Spleen (tissue), 13 donors: ENCODE results near the gene STING1. TPM values are rescaled to one million over a fixed set of nuclear protein-coding genes. Genes with fewer than 3 reads are reported as not detected.
"Not testable (repeated sequence)": the region's sequence is repeated elsewhere in the genome, so short reads cannot be mapped to it uniquely, and the experiment has no call there.

Experiments used
- DNase-seq: peaks from one replicate; pipeline ENCODE4 v3.0.0-alpha.2; 2020
- H3K27ac ChIP-seq, 8 donors: fragments of 200-600 bp; sonication (generic) in 7 of 8; 1 replicate in 4 of 8; 2 replicates in 4 of 8; pipeline versions ENCODE4 v1.5.0 to v1.8.0; 2016 to 2021; ENCODE audit warnings: inconsistent platforms in 4 of 8, mild to moderate bottlenecking in 4 of 8, moderate library complexity in 1 of 8
- H3K27me3 ChIP-seq, 7 donors: fragments of 200-600 bp; sonication (generic) in 6 of 7; replicated peaks in 1 of 7; 1 replicate in 4 of 7; 2 replicates in 3 of 7; pipeline versions ENCODE4 v1.5.0 to v1.8.0; 2016 to 2021; ENCODE audit warnings: inconsistent platforms in 3 of 7, mild to moderate bottlenecking in 1 of 7
- H3K36me3 ChIP-seq, 6 donors: fragments of 200-600 bp; sonication (generic) in 5 of 6; 1 replicate in 4 of 6; 2 replicates in 2 of 6; pipeline versions ENCODE4 v1.5.0 to v1.8.0; 2016 to 2021; ENCODE audit warnings: inconsistent platforms in 2 of 6
- H3K4me1 ChIP-seq, 6 donors: fragments of 200-600 bp; sonication (generic) in 5 of 6; 1 replicate in 3 of 6; 2 replicates in 3 of 6; pipeline versions ENCODE4 v1.5.0 to v1.8.0; 2016 to 2021; ENCODE audit warnings: inconsistent platforms in 3 of 6
- H3K4me3 ChIP-seq, 8 donors: fragments of 200-600 bp; sonication (generic) in 7 of 8; 1 replicate in 4 of 8; 2 replicates in 4 of 8; pipeline versions ENCODE4 v1.5.0 to v1.8.0; 2016 to 2021; ENCODE audit warnings: inconsistent platforms in 4 of 8, mild to moderate bottlenecking in 4 of 8, moderate library complexity in 2 of 8
- H3K9me3 ChIP-seq, 8 donors: fragments of 200-600 bp; sonication (generic) in 7 of 8; 1 replicate in 4 of 8; 2 replicates in 4 of 8; pipeline versions ENCODE4 v1.5.0 to v1.8.0; 2016 to 2021; ENCODE audit warnings: inconsistent platforms in 4 of 8
- POLR2A ChIP-seq, 3 donors: fragments of 450-650 bp; IDR thresholded peaks; one replicate each; pipeline ENCODE4 v1.5.1; 2017; ENCODE audit warnings: antibody characterized with exemption in 3 of 3, mild to moderate bottlenecking in 1 of 3
- POLR2AphosphoS5 ChIP-seq, 3 donors: sonication (generic); formaldehyde crosslinking; IDR thresholded peaks; one replicate each; pipeline ENCODE4 v1.5.1; 2017; ENCODE audit warnings: antibody characterized with exemption in 3 of 3
- WGBS, 5 donors: extraction: QIAGEN DNeasy Blood & Tissue Kit in 3 of 5; methylation state at CpG; one replicate each; pipeline versions ENCODE4 v1.1.5 to v1.1.7; 2013 to 2018; 5-methylcytosine and 5-hydroxymethylcytosine counted together
- intact Hi-C: fragments of 100-400 bp; cut with DNase I; formaldehyde crosslinking; loops from one replicate; pipeline ENCODE4 v1.15.0; 2023; ENCODE audit warnings: low total_unique reads
- long read RNA-seq, 2 donors: transcript quantifications; one replicate each; lab custom pipeline, GENCODE V29; 2026
- polyA plus RNA-seq, 3 donors: library from polyadenylated mRNA; stranded (reverse); fragments of 200-250 nt; gene quantifications; one replicate each; pipeline ENCODE4 v1.2.1, GENCODE V29; 2013
- total RNA-seq, 7 donors: library from RNA; depleted of rRNA in 3 of 7; stranded (reverse); fragments of >200 nt in 3 of 7; fragmentation: NEBNext Ultra II Directional in 4 of 7; extraction: Animal tissue kit (Norgen Biotek cat#: 25700) in 4 of 7; gene quantifications; one replicate each; pipeline versions ENCODE4 v1.1.0 to v1.2.1, GENCODE V29; 2016 to 2021
- TF ChIP-seq, protein P1 (sequence below), 11 experiments: fragments of 200-600 bp in 7 of 11; fragments of 450-650 bp in 4 of 11; sonication (generic) in 4 of 11; IDR thresholded peaks in 8 of 11; conservative IDR thresholded peaks in 3 of 11; 1 replicate in 7 of 11; 2 replicates in 4 of 11; pipeline versions ENCODE4 v1.4.0 to v1.8.0; 2016 to 2021; ENCODE audit warnings: antibody characterized with exemption in 11 of 11, inconsistent platforms in 4 of 11, mild to moderate bottlenecking in 1 of 11
- donor health status: healthy with polysubstance abuse.
- donor health status: DM: no; HTN: no; CAD: no; lungs with moderate emphysema.
- donor health status: DM: no; HTN: no; CAD: no.
- donor health status: Bipolar disorder and iron deficiency.
- donor health status: healthy.
- donor health status: DM: no; HTN: no; CAD: no.
- donor health status: DM: yes; HTN: yes; CAD: no.

STING1 gene
- 100 to 1,000 TPM in 6 of 7 donors, 10 to 100 TPM in 1; 99.7 to 166 (median 130) TPM for total RNA-seq
- polyA plus RNA-seq: 10 to 100 TPM; 24.2 to 49.8 (median 43.6) TPM
- long read RNA-seq, donor 1, transcript TMEM173-204 (5 exons, 948 nt): minor isoform, 5 of 62 reads
- long read RNA-seq, donor 1, transcript TMEM173-201 (8 exons, 1,771 nt): major isoform, 14 of 62 reads
- long read RNA-seq, donor 1, partial matches to known transcripts: 36 of 62 reads
- long read RNA-seq, donor 1, other reads (novel, unspliced or antisense): 0 of 62 reads
- long read RNA-seq, donor 2, transcript TMEM173-201 (8 exons, 1,771 nt): major isoform, 7 of 17 reads
- long read RNA-seq, donor 2, partial matches to known transcripts: 6 of 17 reads
- long read RNA-seq, donor 2, other reads (novel, unspliced or antisense): 0 of 17 reads

DNA sequence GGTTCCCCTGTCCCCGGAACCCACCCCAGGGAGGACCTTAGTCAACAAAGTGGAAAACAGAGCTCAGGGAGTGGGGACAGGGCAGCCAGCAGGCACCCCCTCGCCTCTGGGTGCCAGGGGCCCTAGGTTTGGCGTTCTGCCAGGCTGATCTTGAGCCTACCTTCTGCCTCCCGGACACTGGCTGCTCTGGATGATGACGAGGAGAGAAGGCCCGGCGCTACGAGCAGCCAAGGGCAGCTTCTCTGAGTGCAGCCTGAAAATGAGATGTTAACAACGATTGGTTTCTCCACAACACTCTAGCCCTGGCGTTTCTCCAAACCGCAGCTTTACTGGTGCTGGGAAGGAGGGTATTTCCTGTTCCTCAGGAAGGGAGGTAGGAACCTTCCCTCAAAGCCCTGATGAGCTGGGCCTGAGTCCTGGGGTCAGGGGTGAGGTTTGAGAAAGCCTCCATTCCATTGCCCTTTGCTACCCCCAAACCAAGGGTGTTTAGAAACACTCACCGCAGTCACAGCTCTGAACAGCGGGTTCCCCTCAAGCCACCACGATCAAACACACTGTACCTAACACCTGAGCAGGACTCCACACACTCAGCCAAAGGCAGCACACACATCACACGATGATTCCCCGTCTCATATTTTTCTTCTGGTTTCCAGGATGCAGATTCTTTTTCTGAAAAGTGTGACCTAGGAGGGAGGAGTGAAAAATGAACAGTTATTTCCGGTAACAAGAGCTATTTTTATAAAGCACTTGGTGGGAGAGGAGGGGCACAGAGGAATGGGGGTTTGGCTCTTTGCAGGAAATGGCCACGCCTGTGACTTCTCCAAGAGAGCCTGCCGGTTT lies at the start of gene STING1:
TSS of gene STING1 (minus strand) at position 709 of the 840 bp plus-strand sequence. CDS start 1,054 bp downstream, outside the sequence.
- no peaks in the 10 kb centered on the region for H3K27me3 ChIP-seq
- peak within 1 kb of the TSS; percentile 89 to 97 (median 92) for H3K27ac ChIP-seq
- H3K9me3 ChIP-seq: no peaks in the 10 kb centered on the region
- H3K36me3 ChIP-seq: peaks cover 0 to 34% (median 20%) of the 10 kb centered on the region in 6 donors
- peak in 1 of 3 donors; percentile 37 for TF ChIP-seq POLR2A (IDR thresholded peaks at IDR 0.05)
- TF ChIP-seq, protein P1, sequence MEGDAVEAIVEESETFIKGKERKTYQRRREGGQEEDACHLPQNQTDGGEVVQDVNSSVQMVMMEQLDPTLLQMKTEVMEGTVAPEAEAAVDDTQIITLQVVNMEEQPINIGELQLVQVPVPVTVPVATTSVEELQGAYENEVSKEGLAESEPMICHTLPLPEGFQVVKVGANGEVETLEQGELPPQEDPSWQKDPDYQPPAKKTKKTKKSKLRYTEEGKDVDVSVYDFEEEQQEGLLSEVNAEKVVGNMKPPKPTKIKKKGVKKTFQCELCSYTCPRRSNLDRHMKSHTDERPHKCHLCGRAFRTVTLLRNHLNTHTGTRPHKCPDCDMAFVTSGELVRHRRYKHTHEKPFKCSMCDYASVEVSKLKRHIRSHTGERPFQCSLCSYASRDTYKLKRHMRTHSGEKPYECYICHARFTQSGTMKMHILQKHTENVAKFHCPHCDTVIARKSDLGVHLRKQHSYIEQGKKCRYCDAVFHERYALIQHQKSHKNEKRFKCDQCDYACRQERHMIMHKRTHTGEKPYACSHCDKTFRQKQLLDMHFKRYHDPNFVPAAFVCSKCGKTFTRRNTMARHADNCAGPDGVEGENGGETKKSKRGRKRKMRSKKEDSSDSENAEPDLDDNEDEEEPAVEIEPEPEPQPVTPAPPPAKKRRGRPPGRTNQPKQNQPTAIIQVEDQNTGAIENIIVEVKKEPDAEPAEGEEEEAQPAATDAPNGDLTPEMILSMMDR (IDR thresholded peaks at IDR 0.05 in 8 of 11, conservative IDR thresholded peaks at IDR 0.05 in 3 of 11): no peak
- peak; percentile 72 to 79 (median 78) for TF ChIP-seq POLR2AphosphoS5 (IDR thresholded peaks at IDR 0.05)
- peak within 1 kb of the TSS; percentile 42 to 73 (median 56) for H3K4me3 ChIP-seq
- intact Hi-C loops: no loop called here
- WGBS, 5 donors: 3 to 10% (median 4%) methylated on average over 15 to 19 of the region's 19 CpGs
- DNase-seq: peak; percentile 88
- peaks cover 7 to 79% (median 59%) of the 10 kb centered on the region in 6 donors for H3K4me1 ChIP-seq

DNA sequence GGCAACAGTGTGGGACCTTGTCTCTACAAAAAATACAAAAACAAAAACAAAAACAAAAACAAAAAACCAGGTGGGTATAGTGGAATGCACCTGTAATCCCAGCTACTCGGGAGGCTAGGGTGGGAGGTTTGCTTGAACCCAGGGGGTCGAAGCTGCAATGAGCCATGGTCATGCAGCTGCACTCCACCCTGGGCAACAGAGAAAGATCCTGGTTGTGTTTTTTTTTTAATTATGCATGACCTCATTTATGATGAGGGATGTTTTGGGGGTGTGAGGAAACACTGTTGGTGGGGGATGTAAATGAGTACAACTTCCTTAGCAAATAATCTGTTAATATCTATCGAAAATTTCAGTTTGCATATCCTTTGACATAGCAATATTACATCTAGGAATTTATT lies 49.2 kb upstream of the STING1 start:
- TF ChIP-seq POLR2AphosphoS5 (IDR thresholded peaks at IDR 0.05) (no peak), POLR2A (IDR thresholded peaks at IDR 0.05) (no peak)
- TF ChIP-seq, protein P1 (IDR thresholded peaks at IDR 0.05 in 8 of 11, conservative IDR thresholded peaks at IDR 0.05 in 3 of 11): no peak
- no peaks in the 10 kb centered on the region for H3K36me3 ChIP-seq
- no peak overlapping the region for H3K4me3 ChIP-seq
- H3K4me1 ChIP-seq: no peaks in the 10 kb centered on the region
- 86 to 96% (median 90%) methylated on average over 3 of the region's 3 CpGs for WGBS, 5 donors
- intact Hi-C loops: no loop called here
- no peaks in the 10 kb centered on the region for H3K27me3 ChIP-seq
- peak; percentile 4 for DNase-seq
- no peak overlapping the region for H3K27ac ChIP-seq
- peaks cover 0 to 18% (median 9%) of the 10 kb centered on the region in 8 donors for H3K9me3 ChIP-seq

DNA sequence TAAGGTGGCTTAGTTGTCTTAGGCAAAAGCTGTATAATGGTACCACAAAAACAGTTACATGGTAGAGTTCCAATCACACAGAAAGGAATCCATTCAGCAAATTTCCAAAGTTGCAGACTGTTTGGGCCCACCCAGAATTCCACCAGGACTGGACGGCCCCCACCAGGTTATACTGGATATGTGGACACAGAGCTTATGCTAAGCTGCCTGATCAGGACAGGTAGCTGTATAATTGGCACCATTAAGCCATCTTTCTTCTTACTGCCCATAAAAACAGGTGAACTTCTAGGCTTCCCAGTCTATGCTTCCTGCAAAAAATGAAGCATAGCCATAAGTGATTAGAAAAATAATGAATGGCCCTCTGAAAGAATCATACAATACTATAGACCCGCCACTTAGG lies 47.5 kb upstream of the STING1 start:
- H3K4me1 ChIP-seq, H3K4me3 ChIP-seq, H3K27ac ChIP-seq, H3K36me3 ChIP-seq, intact Hi-C loops, H3K27me3 ChIP-seq, DNase-seq: not testable (repeated sequence)
- 89 to 98% (median 93%) methylated on average over 2 of the region's 2 CpGs for WGBS, 5 donors
- peaks cover 0 to 18% (median 9%) of the 10 kb centered on the region in 8 donors for H3K9me3 ChIP-seq

DNA sequence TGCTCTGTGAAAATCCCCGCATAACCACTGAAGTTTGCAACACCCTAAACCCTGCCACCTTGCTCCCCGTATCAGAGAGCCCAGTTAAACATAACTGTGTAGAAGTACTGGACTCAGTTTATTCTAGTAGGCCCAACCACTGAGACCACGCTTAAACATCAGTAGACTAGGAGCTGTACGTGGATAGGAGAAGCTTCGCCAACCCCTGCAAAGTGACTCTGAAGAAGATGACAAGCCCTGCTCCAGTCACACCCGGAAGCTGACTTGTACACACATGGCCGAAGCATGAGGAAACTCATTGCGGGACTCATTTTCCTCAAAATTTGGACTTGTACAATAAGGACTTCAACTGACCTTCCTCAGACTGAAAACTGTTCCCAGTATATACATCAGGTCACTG lies 46.1 kb upstream of the STING1 start:
- H3K4me1 ChIP-seq, H3K36me3 ChIP-seq, H3K4me3 ChIP-seq, H3K27ac ChIP-seq, H3K27me3 ChIP-seq, intact Hi-C loops: not testable (repeated sequence)
- peaks cover 0 to 18% (median 9%) of the 10 kb centered on the region in 8 donors for H3K9me3 ChIP-seq
- WGBS, 5 donors: 94 to 96% (median 95%) methylated on average over 8 of the region's 8 CpGs
- peak; percentile 35 for DNase-seq

DNA sequence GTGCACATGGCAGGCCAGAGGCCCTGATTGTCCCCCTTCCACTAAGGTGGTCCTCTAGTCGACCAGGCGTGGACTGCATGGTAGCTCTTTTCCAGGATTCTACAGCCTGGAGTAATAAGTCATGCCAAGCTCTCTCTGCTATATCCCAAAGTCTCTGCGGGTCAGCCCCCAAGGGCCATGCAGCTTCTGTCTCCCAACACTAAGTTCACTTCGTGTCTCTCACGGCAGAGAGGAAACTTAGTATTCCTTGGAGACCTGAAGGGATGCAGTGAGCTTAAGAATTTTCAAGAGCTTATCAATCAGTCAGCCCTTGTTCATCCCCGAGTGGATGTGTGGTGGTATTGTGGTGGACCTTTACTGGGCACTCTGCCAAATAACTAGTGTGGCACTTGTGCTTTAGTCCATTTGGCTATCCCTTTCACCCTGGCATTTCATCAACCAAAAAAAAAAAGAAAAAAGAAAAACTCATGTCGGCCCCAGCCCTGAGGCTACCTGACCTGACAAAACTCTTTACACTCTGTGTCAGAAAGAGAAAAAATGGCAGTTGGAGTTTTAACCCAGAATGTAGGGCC lies 45.4 kb upstream of the STING1 start:
- WGBS, 5 donors: 70 to 83% (median 82%) methylated on average over 7 of the region's 7 CpGs
- DNase-seq: peak; percentile 30
- intact Hi-C loops: not testable (repeated sequence)

DNA sequence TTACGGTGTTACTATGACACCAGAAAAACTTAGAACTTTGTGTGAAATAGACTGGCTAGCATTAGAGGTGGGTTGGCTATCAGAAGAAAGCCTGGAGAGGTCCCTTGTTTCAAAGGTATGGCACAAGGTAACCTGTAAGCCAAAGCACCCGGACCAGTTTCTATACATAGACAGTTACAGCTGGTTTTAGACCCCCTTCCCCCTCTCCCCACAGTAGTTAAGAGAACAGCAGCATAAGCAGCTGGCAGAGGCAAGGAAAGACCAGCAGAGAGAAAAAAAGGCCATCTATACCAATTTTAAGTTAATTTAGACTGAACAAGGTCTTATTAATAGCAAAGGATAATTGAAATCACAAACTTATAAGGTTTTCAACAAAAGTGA lies 44.5 kb upstream of the STING1 start:
- H3K27ac ChIP-seq, H3K27me3 ChIP-seq, intact Hi-C loops, DNase-seq, H3K4me3 ChIP-seq, H3K36me3 ChIP-seq: not testable (repeated sequence)
- WGBS, 5 donors: 77 to 92% (median 86%) methylated on average over 2 of the region's 2 CpGs
- H3K4me1 ChIP-seq: peaks cover 0 to 11% (median 0%) of the 10 kb centered on the region in 6 donors
- peaks cover 0 to 18% (median 9%) of the 10 kb centered on the region in 8 donors for H3K9me3 ChIP-seq

More for the DNA sequence above, 45.4 kb upstream of the STING1 start:
- not testable (repeated sequence) for H3K36me3 ChIP-seq, H3K27me3 ChIP-seq, H3K4me3 ChIP-seq, H3K27ac ChIP-seq
- H3K4me1 ChIP-seq: peaks cover 0 to 11% (median 0%) of the 10 kb centered on the region in 6 donors
- H3K9me3 ChIP-seq: peaks cover 0 to 18% (median 9%) of the 10 kb centered on the region in 8 donors

DNA sequence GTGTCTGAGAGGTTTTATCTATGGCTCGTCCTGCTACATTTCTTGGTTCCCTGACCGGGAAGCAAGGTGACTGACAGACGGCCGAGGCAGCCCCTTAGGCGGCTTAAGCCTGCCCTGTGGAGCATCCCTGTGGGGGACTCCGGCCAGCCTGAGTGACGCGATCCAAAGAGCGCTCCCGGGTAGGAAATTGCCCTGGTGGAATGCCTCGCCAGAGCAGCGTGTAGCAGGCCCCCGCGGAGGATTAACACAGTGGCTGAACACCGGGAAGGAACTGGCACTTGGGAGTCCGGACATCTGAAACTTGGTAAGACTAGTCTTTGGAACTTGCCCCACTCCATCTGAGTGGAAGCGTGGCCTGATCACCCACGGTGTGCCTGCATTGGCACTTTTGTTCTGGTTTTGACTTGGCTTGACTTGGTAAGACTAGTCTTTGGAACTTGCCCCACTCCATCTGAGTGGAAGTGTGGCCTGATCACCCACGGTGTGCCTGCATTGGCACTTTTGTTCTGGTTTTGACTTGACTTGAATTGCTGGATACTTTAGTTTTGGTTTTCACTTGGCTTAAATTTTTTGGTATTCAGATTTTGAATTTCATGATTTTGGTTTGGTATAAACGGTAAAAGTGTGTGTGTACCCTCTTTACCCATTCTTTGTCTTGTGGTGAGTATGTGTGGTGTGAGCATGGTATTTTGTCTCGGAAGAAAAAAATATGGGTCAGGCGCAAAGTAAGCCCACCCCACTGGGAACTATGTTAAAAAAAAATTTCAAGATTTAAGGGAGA lies 43.9 kb upstream of the STING1 start:
- H3K4me3 ChIP-seq, DNase-seq, intact Hi-C loops, H3K36me3 ChIP-seq, H3K27me3 ChIP-seq: not testable (repeated sequence)
- Histone ChIP-seq H3K27ac (peak overlapping the region in 4 of 8 donors; percentile 13 to 61 (median 34)), H3K4me1 (peaks cover 0 to 11% (median 0%) of the 10 kb centered on the region in 6 donors), H3K9me3 (peaks cover 0 to 16% (median 9%) of the 10 kb centered on the region in 8 donors)
- WGBS, 5 donors: 88 to 94% (median 90%) methylated on average over 21 to 22 of the region's 22 CpGs
